HG02610 (cell line): Measurements from ENCODE around the gene CFH.
"Not testable (repeated sequence)": the region's sequence is repeated elsewhere in the genome, so short reads cannot be mapped to it uniquely, and the experiment has no call there.

Source experiments
- ATAC-seq: cut with Tn5 transposase; IDR thresholded peaks from one replicate; pipeline ENCODE4 v1.9.1; 2021; ENCODE audit warnings: mild to moderate bottlenecking, moderate library complexity; ENCODE audit not compliant: unreplicated experiment

The CFH gene

GRCh38 chr1:196743244-196743643, 91.4 kb downstream of the CFH start:
- not testable (repeated sequence) for ATAC-seq

- not testable (repeated sequence) for ATAC-seq
These were observed 113.3 kb downstream of the CFH start for GRCh38 chr1:196765019-196765740.

- ATAC-seq: not testable (repeated sequence)
These were observed 118.0 kb downstream of the CFH start for GRCh38 chr1:196769823-196770222.

GRCh38 chr1:196773713-196774112, 121.9 kb downstream of the CFH start:
- ATAC-seq: no peak

GRCh38 chr1:196774175-196774574, 122.3 kb downstream of the CFH start:
- no peak for ATAC-seq

GRCh38 chr1:196774603-196775002, 122.8 kb downstream of the CFH start, which contains the start of gene CFHR3:
Gene CFHR3, plus strand, starts transcription at chr1:196774840. Its CDS starts 47 bp downstream, at chr1:196774887.
- ATAC-seq: peak; percentile 86

- no peak for ATAC-seq
These were observed 125.8 kb downstream of the CFH start for GRCh38 chr1:196777603-196778002.

GRCh38 chr1:196779093-196779492, 127.2 kb downstream of the CFH start:
- no peak for ATAC-seq

- not testable (repeated sequence) for ATAC-seq
These were observed 139.4 kb downstream of the CFH start for GRCh38 chr1:196791252-196791651.

- not testable (repeated sequence) for ATAC-seq
These were observed 142.3 kb downstream of the CFH start for GRCh38 chr1:196794103-196794502.
